COR-L47 (cell line): ENCODE measurements around the gene KCNJ6.

Experiments
- DNase-seq: peaks from one replicate; lab custom pipeline; 2025; lab: John Stamatoyannopoulos, UW

KCNJ6 gene

GRCh38 chr21:37904856-37905255 lies 11.4 kb downstream of the KCNJ6 start:
- DNase-seq: no peak

- no peak for DNase-seq
Observed at GRCh38 chr21:37903396-37903795, 12.9 kb downstream of the KCNJ6 start.

- no peak for DNase-seq
Observed at GRCh38 chr21:37899146-37899545, 17.1 kb downstream of the KCNJ6 start.

DNA sequence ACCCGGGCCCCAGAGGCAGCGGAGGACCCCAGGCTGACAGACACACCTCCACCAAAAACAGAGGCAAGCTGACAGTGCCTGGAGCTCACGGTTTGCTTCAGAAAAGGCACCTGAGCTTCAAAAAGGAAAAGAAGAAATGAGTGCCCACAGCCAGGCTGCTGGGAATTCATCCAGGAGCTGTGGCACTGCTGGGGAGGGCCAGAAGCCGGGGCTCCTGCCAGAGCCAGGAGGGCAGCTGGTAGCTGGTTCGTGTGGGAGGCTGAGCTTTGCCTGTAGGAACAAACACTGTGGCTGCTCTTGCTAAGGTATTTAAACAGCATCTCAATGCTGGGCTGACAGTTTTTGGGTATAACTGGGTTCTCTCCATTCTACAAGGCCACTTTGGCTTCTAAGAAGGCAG lies 19.5 kb downstream of the KCNJ6 start:
- DNase-seq: no peak

- DNase-seq: no peak
Observed at GRCh38 chr21:37891972-37892371, 24.3 kb downstream of the KCNJ6 start.

DNA sequence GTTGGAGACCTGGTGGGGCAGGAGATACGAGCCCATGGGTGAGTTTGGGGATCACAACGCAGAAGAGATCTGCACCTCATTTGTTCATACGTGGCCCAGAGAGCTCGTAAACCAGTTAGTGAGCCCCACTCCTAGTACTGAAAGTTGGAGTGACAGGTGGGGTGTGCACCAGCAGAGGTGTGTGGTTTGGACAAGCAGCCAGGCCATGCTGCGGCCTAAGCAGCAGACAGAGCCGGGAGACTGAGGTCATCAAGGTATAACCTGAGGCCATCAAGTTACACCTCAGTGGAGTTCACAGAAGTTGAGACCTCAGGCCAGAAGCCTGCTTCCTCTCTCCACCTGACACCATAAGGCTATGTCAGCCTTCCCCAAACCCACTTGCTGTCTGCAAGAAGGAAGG lies 27.6 kb downstream of the KCNJ6 start:
- DNase-seq: no peak

DNA sequence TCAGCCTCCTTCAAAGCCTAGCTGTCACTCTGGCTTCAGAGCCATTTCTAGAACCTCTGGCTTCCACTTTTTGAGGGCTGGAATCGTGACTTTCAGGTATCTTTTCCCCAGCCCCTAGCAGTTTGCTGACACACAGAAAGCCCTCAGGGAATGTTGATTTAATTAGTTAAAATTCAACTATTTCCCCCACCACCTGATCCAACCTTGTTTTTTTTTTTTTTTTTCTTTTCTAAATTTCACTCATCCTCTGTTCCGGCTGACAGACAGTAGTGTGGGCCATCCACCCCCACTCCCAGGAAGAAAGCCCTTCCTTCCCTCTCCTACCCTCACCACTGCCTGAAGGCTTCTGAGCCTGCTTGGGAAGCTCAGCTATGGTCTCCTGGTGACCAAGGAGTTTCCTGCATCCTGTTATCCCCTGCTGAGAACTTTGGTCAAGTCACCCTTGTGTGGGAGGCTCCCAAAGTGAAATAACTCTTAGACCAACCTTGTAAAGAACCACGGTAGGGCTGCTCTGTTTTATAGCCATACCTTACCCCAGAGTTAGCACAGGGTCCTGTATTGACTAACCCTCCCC lies 29.4 kb downstream of the KCNJ6 start:
- no peak for DNase-seq

- DNase-seq: peak; percentile 10
Observed at GRCh38 chr21:37886120-37886519, 30.1 kb downstream of the KCNJ6 start.

DNA sequence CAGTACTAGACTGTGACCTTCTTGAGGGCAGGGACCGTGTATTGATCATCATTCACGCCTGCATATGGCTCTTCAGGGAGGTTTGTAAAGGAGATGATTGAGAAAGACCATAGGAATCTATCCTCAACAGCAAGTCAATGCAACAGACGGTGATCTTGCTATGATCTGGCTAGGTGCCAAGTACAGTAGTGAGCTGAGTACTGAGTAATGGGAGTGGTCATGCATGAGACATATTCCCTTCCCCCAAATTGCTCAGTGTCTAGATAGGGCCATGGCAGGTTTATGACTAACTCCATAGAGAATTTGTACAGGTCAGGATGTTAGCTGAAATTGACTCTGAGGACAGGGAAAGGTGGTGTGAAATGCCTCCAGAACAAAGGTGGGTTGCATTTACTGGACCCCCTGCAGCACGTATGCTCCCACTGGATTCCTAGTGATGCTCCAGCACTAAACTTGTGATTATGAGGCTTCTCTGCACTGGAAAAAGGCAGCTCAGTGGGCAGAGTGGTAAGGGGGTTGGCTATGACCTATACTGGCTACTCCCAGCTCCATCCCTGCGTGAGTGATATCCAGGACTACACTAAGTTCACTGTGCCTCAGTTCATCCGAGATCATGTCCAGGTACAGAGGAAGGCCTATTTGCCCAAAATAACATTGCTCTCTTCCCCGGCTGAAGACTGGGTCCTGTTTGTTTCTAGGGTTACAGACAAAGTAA lies 37.2 kb downstream of the KCNJ6 start:
- DNase-seq: peak; percentile 17

GRCh38 chr21:37877888-37878684 lies 38.2 kb downstream of the KCNJ6 start:
- DNase-seq: no peak

GRCh38 chr21:37877171-37877570 lies 39.1 kb downstream of the KCNJ6 start:
- DNase-seq: no peak

GRCh38 chr21:37876561-37876960 lies 39.7 kb downstream of the KCNJ6 start:
- no peak for DNase-seq

DNA sequence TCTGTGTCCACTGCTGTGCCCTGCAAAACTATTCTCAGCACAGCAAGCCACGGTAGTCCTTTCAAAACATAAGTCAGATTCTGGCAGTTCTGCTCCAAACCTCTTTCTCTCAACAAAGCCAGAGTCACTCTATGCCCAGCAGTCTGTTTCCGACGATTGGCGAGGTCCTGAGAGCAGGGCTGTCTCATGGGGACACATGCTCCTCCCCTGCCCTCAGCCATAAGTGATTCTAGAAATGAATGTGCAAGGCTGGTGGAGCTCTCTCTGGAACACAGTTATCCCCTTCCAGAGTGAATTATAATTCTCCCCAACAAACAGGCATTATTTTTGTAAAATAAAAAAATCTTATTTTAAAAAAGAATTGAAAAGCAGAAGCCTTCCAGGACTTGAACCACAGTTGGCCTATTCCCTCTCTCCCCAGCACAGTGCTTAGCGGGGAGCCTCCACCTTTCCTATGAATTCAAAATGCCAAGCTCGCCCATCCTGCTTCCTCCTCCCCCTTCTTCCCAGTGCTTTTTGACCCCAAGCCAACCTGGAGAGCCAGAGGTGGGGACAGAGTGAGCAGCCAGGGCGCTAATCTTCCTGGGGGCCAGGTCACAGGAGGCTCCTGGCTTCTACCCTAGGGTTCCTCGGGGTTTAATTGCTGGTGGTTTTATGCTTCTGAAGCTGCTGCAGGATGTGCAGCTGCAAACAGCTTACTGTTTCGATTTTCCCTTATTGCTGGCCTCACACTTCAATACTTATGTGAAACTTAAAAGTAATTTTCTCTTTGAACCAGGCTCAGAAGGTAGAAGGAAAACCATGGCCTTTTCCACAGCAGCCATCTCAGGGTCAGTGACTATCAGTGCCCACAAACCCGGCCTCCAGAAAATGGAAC lies 41.1 kb downstream of the KCNJ6 start:
- DNase-seq: no peak

DNA sequence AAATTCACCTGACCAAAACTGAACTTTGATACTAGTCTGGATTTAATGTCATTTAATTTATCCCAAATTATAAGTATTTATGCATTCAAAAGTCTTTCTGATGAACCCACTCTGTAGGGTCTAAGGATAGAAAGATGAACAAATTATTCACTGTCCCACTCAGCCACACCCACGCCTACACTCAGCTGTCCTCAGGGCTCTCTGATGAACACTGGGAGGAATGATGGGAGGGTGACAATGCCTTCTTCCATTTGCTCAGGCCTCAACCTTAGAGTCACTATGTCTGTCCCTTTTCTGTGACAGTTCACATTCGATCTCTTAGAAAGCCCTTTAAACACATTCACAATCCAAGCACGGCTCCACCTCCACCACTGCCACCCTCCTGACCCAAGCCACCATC lies 41.8 kb downstream of the KCNJ6 start:
- DNase-seq: no peak

DNA sequence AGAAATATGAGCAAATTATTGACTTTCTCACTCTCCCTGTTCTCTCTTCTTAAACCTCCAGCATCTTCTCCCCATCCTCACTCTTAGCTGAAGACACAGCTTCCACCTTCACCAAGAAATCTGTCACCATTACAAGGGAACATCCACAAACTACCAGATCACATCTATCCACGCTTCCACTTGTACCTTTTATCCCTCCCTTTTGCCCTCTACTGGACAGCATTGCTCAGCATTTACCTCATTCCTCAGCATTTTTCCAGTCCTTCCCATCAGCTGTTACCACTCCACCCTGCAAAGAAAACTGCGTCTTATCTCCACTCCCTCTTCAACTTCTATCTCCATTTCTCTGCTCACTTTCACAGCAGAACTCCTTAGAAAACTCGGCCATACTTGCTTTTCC lies 42.6 kb downstream of the KCNJ6 start:
- DNase-seq: no peak

GRCh38 chr21:37871121-37871862 lies 45.0 kb downstream of the KCNJ6 start:
- DNase-seq: no peak

DNA sequence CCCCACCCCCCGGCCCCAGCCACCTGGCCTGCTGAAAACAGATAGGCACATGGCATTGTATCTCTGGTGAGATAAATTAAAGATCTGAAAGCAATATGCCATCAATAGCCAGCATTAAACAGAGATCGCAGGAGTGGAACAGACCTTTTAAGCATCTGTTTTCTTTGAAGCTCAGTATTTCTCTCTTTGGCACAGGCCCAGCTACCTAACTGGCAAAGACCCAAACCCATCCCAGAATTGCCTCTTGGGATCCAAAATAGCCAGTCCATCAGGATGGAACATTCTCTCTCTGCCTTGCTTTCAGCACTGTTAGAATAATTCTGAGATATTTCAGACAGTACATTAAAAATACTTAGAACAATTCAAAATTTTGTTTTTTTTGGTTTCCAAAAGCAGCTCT lies 46.0 kb downstream of the KCNJ6 start:
- DNase-seq: peak; percentile 15

DNA sequence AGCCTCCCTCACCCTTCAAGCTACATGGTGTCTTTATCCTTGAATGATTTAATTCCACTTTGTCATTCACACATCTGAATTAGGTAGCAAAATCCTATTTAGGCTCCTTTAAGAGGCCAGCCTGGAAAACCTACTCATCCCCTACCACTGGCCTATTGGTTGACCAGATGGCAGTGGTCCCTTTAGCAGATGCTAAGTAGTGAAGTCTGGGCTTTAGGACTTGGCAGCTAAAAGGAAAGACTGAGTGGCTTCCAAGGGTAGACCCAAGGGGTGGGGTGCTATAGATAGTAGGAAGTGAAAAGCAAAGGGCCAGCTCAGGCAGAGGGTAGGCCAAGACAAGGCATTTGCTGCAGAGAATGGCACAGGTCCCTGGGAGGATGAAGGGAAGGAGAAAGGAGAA lies 46.6 kb downstream of the KCNJ6 start:
- no peak for DNase-seq

DNA sequence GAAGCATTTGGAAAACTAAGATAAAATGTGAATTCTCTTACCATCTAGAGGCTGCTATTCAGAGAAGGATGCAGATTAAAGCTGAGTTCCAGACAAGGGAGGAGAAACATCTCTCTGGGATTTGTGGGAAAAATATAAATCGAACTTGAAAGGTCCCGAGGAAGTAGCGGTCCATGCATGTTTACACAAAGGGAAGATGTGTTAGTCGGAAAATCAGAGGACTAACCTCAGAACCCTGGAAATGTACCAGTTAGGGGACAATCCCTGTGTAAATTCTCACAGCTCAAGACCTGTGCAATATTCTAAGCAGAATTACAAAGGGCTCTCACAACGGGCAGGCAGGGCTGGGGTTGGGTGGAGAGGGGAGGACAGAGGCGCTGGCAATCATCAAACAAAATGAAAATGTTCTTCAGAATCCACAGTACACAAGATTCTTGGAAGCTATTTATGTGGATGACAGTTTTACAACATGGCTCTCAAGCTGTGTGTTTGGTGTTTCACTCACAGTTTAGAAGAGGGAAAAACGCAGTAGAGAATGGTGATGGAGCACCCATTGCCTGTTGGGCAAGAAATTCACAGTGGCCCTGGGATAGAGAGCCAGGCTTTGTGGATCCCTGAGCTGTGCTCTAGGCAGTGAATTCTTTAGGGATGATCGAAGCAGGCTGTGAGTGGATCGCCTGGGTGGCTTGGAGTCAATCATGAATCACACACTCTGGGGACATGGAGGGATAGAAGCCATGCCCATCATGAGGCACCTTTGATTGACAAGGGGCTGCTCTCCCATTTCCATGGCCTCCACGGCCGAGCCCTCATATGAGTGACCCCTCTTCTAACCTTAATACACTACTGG lies 47.6 kb downstream of the KCNJ6 start:
- no peak for DNase-seq

DNA sequence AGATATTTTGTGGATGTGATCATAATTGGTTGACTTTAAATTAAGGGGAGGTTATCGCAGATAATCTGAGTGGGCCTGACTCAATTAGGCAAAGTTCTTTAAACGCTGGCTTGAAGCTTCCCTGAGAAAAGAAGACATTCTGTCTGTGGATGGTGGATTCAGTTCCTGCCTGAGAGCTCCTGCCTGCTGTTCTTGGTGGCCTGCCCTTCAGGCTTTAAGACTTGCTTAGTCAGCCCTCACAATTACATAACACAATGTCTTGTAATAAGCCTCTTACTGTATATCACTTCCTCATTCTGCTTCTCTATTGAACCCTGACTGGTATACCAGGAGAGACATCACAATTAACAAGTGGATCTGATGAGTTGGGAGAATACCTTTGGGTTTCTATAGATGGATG lies 50.2 kb downstream of the KCNJ6 start:
- no peak for DNase-seq

- no peak for DNase-seq
Observed at GRCh38 chr21:37865156-37865555, 51.1 kb downstream of the KCNJ6 start.
